Keratinocyte (primary cell): ENCODE results near the gene NEK10. TPM values are rescaled to one million over a fixed set of nuclear protein-coding genes. Genes with fewer than 3 reads are reported as not detected.

Experiments used
- DNase-seq: peaks from one replicate; pipeline ENCODE4 v3.0.0-alpha.2; 2011; ENCODE audit warnings: low read depth, missing footprints, low spot score
- FAIRE-seq: peaks from 2 replicates; lab custom pipeline; 2011; peaks lifted over from hg19 to GRCh38; lab: Jason Lieb, UNC
- H2AFZ ChIP-seq: 2 replicates; pipeline ENCODE4 v1.6.0; 2012; ENCODE audit warnings: low read length, control low read depth, inconsistent platforms; ENCODE audit not compliant: control insufficient read depth
- H3K27ac ChIP-seq: 2 replicates; pipeline ENCODE4 v1.5.1; 2011; ENCODE audit warnings: low read length; ENCODE audit not compliant: control insufficient read depth, insufficient read depth
- H3K27me3 ChIP-seq: 3 replicates; pipeline ENCODE4 v1.6.0; 2011; ENCODE audit warnings: low read length; ENCODE audit not compliant: control insufficient read depth, insufficient read depth; ENCODE audit errors: extremely low read depth
- H3K36me3 ChIP-seq, 2 experiments: 2 replicates in 1 of 2; 3 replicates in 1 of 2; pipeline ENCODE4 v1.5.1; 2011; ENCODE audit warnings: low read length in 2 of 2, mild to moderate bottlenecking in 1 of 2; ENCODE audit not compliant: control insufficient read depth in 2 of 2, insufficient read depth in 2 of 2; ENCODE audit errors: extremely low read depth in 1 of 2
- H3K4me1 ChIP-seq: 3 replicates; pipeline ENCODE4 v1.5.1; 2011; ENCODE audit warnings: low read length; ENCODE audit not compliant: control insufficient read depth, insufficient read depth; ENCODE audit errors: extremely low read depth
- H3K4me2 ChIP-seq: 3 replicates; pipeline ENCODE4 v1.6.0; 2011; ENCODE audit warnings: low read depth, low read length; ENCODE audit not compliant: control insufficient read depth, insufficient read depth; ENCODE audit errors: extremely low read depth
- H3K4me3 ChIP-seq, 3 experiments: fragments of 200-600 bp in 1 of 3; sonication (generic) in 1 of 3; 2 replicates in 2 of 3; 3 replicates in 1 of 3; pipeline ENCODE4 v1.5.1; 2011 to 2016; ENCODE audit warnings: low read length in 3 of 3, mild to moderate bottlenecking in 3 of 3, control low read depth in 2 of 3, inconsistent platforms in 1 of 3, low read depth in 1 of 3, mixed read lengths in 1 of 3, mixed run types in 1 of 3, moderate library complexity in 1 of 3; ENCODE audit not compliant: control insufficient read depth in 2 of 3, insufficient read depth in 2 of 3; ENCODE audit errors: extremely low read depth in 1 of 3
- H3K79me2 ChIP-seq: 2 replicates; pipeline ENCODE4 v1.6.0; 2012; ENCODE audit warnings: low read length; ENCODE audit not compliant: control insufficient read depth, insufficient read depth
- H3K9ac ChIP-seq: 3 replicates; pipeline ENCODE4 v1.6.0; 2011; ENCODE audit warnings: low read length; ENCODE audit not compliant: control insufficient read depth, insufficient read depth; ENCODE audit errors: extremely low read depth
- H3K9me1 ChIP-seq: 3 replicates; pipeline ENCODE4 v1.6.0; 2011; ENCODE audit warnings: low read length; ENCODE audit not compliant: control insufficient read depth, insufficient read depth; ENCODE audit errors: extremely low read depth
- H3K9me3 ChIP-seq: 2 replicates; pipeline ENCODE4 v1.5.1; 2012; ENCODE audit warnings: low read depth, low read length; ENCODE audit not compliant: control insufficient read depth
- H4K20me1 ChIP-seq: 3 replicates; pipeline ENCODE4 v1.6.0; 2011; ENCODE audit warnings: low read length; ENCODE audit not compliant: control insufficient read depth, insufficient read depth; ENCODE audit errors: extremely low read depth
- CTCF ChIP-seq, 3 experiments: IDR thresholded peaks in 1 of 3; conservative IDR thresholded peaks in 1 of 3; optimal IDR thresholded peaks in 1 of 3; 2 replicates in 2 of 3; 3 replicates in 1 of 3; pipeline versions ENCODE3 to v1.5.1; 2011; ENCODE audit warnings: low read length in 3 of 3, mild to moderate bottlenecking in 3 of 3, moderate library complexity in 2 of 3, control low read depth in 1 of 3, inconsistent platforms in 1 of 3; ENCODE audit not compliant: insufficient read depth in 2 of 3; ENCODE audit errors: extremely low read depth in 1 of 3
- EZH2 ChIP-seq: IDR thresholded peaks from one replicate; pipeline ENCODE4 v1.6.1; 2012; ENCODE audit warnings: inconsistent platforms, mild to moderate bottlenecking, low read length, moderate library complexity
- dilution Hi-C: fragments of 300-500 bp; cut with MboI; formaldehyde crosslinking; loops from one replicate; pipeline ENCODE4 v1.7.0; 2020; ENCODE audit warnings: low sequenced_read_pairs; ENCODE audit not compliant: extremely low pct_ligation_motif_present
- polyA plus RNA-seq, 5 experiments: library from polyadenylated mRNA; depleted of rRNA in 3 of 5; stranded (reverse) in 3 of 5; stranded (forward) in 1 of 5; unstranded in 1 of 5; fragments of >200 nt; gene quantifications; 1 replicate in 1 of 5; 2 replicates in 3 of 5; 3 replicates in 1 of 5; pipeline versions ENCODE4 v1.2.1 to v1.2.3, GENCODE V29; 2011 to 2012; ENCODE audit warnings: missing spikeins in 2 of 5, low read depth in 1 of 5, low replicate concordance in 1 of 5

NEK10 gene
- polyA plus RNA-seq, 1 donor (not counting 4 experiments of a cell fraction or from before 2014, with no cell fraction given): 0.98 TPM

- Histone ChIP-seq H3K9me3 (no peaks in the 10 kb centered on the region), H2AFZ (no peak overlapping the region), H3K4me3 (no peak overlapping the region), H3K36me3 (no peaks in the 10 kb centered on the region), H3K9me1 (no peaks in the 10 kb centered on the region), H4K20me1 (no peaks in the 10 kb centered on the region), H3K79me2 (no peaks in the 10 kb centered on the region), H3K27ac (no peak overlapping the region), H3K4me1 (peaks cover 3% of the 10 kb centered on the region), H3K27me3 (no peaks in the 10 kb centered on the region), H3K4me2 (no peak overlapping the region), H3K9ac (no peak overlapping the region)
- no peak for FAIRE-seq
- TF ChIP-seq EZH2 (no peak), CTCF (optimal IDR thresholded peaks at IDR 0.05 in 1 of 3, IDR thresholded peaks at IDR 0.05 in 1 of 3, conservative IDR thresholded peaks at IDR 0.05 in 1 of 3; ENCODE audit: extremely low read depth in 1 of 3, insufficient read depth in 2 of 3, low read length in 3 of 3) (no peak)
- no peak for DNase-seq
- dilution Hi-C loops: no loop called here
Measured at GRCh38 chr3:27326629-27327545, 42.3 kb downstream of the NEK10 start.

- H3K4me1 ChIP-seq: peaks cover 3% of the 10 kb centered on the region
- dilution Hi-C loops: no loop called here
- FAIRE-seq (no peak), DNase-seq (no peak)
- no peak overlapping the region for H3K9ac ChIP-seq
- H3K4me2 ChIP-seq: no peak overlapping the region
- no peak overlapping the region for H2AFZ ChIP-seq
- no peaks in the 10 kb centered on the region for H3K9me1 ChIP-seq
- H3K36me3 ChIP-seq: no peaks in the 10 kb centered on the region
- H3K9me3 ChIP-seq: no peaks in the 10 kb centered on the region
- H4K20me1 ChIP-seq: no peaks in the 10 kb centered on the region
- H3K27ac ChIP-seq: no peak overlapping the region
- no peaks in the 10 kb centered on the region for H3K27me3 ChIP-seq
- H3K4me3 ChIP-seq: no peak overlapping the region
- TF ChIP-seq EZH2 (no peak), CTCF (optimal IDR thresholded peaks at IDR 0.05 in 1 of 3, IDR thresholded peaks at IDR 0.05 in 1 of 3, conservative IDR thresholded peaks at IDR 0.05 in 1 of 3; ENCODE audit: extremely low read depth in 1 of 3, insufficient read depth in 2 of 3, low read length in 3 of 3) (no peak)
- no peaks in the 10 kb centered on the region for H3K79me2 ChIP-seq
Measured at GRCh38 chr3:27326202-27326601, 43.0 kb downstream of the NEK10 start.
